ENCODE data around the gene RUNX1.

The RUNX1 gene

DNA sequence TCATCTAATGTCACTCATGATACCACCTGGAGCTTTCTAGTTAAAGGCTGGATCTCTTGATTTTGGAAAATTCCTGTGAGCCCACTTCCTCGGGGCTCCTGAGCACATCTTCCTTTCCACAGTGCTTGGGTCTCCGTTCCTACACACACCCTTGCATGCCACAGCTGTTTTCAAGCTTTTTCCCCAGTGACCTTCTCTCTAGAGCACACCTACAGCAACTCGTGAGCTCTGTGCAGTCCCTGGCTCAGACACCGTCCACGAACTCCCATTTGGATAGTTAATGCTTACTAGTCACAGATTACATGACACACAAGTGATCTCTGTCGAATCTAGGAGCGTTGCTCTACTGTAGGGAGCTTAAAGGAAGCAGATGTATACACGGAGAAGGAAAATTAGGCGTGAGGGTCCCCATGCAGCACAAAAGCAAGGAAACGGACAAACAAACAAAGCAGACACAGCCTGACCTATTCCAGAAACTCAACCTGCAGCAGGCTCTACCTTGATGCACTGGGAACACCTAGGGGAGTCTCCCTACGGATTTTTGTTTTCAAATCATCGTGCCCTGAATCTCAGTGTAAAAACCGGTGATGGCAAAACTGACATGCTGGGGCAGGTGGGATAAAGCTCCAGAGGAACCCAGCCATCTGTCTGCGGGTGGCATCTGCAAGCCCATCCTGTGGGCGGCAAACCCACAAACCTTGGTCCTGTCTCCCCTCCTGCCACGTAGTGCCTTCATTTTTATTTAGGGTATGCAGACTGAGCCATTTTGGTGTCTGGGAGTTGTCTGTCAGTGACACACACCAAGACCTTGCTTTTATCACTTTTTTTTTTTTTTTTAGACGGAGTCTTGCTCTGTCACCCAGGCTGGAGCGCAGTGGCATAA is 177.8 kb downstream of the RUNX1 start:
- no peak for DNase-seq

DNA sequence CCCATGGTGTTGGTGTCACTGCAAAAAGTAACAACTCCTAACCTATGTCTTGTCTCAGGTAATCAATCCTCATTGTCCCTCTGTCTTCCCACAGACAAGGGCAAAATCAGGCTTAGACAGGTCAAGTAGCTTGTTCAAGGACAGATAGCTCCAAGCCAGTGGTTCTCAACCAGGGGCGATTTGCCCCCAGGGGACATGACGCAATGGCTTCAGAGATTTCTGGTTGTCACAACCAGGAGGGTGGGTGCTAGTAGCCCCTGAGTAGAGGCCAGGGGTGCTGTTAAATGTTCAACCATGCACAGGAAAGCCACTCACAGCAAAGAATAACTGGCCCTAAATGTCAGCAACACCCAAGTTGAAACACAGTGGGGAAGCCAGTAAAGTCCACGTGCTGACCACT is 178.9 kb downstream of the RUNX1 start:
- no peak for DNase-seq

GRCh38 chr21:34869545-34869944 is 179.6 kb downstream of the RUNX1 start:
- DNase-seq, result no peak

GRCh38 chr21:34867785-34868184 is 181.3 kb downstream of the RUNX1 start:
- DNase-seq, result no peak

DNA sequence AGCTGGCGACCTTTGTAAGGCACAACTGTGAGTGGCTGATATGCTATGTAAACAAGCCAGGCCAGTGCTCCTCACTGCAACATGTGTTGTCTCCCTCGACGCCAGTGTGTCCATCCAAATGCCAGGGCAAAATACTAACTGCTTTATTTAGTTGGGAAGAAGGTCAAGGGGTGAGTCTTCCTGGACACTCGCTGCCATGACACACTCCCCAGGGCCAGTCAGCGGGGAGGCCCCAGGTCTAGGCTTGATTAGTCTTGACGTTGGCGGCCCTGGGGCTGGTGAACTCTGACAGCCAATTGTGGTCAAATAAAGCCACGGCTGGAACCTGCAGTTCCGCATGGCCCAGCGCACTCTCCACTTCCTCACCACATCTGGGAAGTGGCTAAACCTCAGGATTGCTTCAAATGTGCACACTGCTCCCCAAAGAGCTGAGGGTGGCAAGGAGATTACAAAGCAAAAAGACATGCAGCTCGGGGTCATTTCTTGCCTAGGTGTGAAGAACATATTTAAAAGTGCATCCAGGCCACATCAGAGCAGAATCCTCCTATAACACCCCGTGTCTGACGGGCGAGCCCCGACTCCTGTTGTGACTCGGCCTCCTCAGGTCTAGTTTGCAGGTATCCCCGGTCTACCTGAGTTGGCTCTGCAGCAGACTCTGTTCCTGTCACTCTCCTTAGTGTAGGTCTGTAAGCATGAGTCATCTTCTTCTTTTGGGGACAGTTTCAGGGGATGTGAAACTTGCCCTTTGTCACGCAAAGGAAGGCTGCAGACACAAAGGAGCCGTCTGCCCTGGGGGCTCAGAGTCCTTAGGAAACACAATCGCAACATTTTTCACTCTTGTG is 183.5 kb downstream of the RUNX1 start:
- peak; percentile 69 for DNase-seq

DNA sequence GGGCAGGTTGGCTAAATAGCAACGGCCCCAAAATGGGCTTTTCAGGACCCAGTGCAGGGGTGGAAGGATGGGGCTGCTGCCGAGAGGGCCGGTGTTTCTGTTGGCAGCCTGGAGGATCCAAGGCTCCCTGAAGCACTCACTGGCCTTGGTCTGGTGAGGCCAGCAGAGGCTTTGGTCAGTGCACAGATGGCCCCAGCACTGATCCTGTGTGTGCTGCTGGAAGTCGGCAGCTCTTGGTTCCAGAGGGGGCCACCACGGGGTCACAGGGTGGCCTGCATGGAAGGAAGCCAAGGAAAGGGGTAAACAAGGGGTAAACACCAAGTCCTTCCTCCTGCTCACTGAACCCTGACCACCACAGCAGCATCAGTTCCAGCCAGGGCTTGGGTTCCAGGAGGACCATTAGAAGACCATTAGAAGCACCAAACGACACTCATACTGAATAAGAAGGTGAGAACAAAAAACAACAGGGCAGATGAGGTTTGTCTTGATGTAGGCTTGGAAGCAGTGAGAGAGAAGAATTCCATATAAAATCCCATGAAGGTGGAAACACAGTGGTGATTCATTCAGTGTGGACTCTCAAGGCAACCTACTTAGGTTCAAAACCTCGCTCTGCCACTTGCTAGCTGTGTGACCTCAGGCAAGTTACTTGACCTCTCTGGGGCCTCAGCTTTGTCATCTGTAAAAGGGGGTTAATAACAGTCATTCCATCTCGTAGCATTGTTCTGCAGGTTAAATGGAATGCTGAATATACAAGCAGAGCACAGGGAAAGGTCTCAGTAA is 184.5 kb downstream of the RUNX1 start:
- no peak for DNase-seq

DNA sequence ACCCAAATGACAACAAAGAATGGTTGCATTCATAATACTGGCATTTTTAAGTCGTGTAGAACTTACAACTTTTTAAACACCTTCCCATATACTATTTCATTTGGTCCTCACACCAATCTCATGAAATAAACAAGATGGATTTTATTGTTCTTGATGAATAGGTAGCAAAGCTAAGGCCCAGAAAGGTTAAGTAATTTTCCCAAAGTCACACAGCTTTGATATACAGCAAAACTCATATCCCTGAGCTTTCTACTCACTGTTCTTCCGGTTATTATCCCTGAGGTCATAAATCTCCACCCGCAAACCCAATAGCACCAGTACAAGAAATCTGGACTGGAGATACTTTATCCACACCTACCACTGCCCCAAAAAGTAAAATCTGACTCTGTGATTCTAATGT is 186.2 kb downstream of the RUNX1 start:
- DNase-seq, result no peak

DNA sequence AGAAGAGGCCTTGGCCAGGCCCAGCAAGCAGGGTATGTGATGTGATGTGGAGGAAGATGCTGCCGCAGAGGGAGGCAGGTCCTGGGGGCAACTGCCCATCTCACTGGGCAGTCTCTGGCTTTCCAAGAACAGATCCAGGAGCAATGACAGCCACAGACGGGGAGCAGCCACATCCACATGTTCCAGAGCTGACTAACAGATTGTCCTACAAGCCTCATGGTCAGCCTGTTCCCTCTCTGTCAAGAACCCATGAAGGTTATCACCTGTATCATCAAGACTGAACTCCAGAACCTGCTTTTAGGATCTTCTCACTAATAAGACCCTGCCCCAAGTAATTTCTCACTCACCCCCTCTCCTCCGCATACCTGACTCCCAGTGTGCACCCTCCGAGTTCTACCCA is 187.8 kb downstream of the RUNX1 start:
- no peak for DNase-seq

DNA sequence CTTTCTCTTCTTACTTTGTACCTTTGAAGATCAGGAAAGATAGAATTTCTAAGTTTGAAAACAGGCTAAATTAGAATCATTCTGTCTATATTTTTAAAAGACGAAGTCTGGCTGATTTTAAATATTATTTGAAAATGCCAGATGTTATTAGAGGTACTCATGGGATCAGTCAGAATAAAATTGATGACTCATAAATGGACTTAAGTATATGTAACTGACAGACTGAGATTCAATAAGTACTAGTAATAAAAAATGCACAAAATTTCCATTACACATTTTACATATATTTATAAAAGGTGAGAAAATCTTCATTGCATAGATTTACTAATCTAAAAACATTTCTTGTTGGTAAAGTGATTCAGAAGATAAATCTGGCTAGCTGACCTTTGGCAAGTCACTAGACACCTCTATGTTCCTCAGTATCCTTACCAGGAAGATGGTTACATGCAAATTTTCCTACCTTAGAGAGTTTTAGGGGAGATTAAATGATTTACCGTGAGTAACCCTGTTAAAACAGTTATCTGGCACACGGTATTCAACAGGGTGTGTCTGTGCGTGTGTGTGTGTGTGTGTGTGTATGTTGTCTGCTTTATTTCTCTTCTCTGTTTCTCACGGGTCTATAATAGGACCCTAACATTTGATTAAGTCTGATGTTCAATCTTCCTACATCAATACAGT is 189.0 kb downstream of the RUNX1 start:
- no peak for DNase-seq

GRCh38 chr21:34858559-34858958 is 190.5 kb downstream of the RUNX1 start:
- DNase-seq, result no peak

- DNase-seq, result no peak
These were observed 191.2 kb downstream of the RUNX1 start for GRCh38 chr21:34857874-34858273.

- DNase-seq, result no peak
These were observed 191.9 kb downstream of the RUNX1 start for GRCh38 chr21:34857122-34857713.

- no peak for DNase-seq
These were observed 196.7 kb downstream of the RUNX1 start for GRCh38 chr21:34852448-34852847.

- no peak for DNase-seq
These were observed 198.9 kb downstream of the RUNX1 start for GRCh38 chr21:34850166-34850690.

GRCh38 chr21:34846601-34847112 is 202.4 kb downstream of the RUNX1 start:
- DNase-seq, result no peak

DNA sequence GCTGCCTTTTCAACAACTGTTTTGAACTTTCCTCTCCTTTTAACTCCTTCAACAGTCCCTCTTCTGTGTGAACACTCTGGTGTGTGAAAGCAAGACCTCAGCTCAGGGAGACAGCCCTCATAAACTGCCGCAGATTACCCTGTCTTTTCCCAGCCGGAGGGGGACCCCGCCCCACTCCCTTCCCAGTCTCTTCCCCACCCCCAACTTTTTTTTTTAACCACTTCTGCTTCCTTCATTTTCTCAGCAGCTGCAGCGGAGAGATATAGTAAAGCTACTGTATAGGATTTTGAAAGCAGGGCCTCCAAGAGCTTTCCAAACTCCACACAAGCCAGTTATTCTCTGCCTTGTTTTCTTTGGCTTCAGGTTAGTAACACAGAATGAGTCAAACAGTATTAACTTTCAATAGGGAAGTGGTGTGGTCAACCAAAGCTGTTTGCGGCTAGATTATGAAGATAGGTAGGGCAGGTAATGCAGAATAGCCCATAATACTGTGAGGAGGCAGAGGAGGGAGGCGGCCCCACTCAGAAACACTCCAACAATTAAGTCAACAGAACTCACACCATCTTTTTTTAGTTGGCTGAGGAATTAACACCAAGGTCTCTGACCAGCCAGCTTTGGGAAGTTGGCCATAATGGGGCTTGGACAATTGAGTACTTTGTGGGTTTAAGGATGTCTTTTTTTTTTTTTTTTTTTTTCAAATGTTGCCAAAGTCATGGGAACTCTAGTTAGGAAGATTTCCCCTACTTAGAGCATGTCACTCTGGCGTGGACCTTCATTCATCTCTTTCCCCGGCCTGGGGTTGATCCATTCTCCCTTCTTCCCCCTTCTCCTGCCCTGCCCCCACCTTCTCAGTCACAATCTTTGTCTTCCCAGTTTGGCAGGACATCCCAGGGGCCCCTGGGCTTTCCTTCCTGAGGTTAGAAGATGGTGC is 203.3 kb downstream of the RUNX1 start:
- no peak for DNase-seq

DNA sequence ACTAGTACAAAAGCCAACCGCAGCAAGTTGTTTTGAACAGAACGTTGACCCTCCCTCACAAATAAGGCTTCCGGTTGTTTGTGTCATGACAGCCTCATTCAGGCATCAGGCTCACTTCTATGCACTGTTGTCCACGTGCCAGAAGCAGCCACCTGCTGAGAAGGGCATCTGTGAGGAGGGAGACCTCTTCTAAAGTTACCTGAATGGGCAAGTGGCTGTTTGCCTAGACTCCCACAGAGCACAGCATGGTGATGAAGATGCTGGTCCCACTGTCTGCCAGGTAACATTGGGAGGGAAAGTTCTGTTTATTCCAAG is 204.2 kb downstream of the RUNX1 start:
- no peak for DNase-seq

DNA sequence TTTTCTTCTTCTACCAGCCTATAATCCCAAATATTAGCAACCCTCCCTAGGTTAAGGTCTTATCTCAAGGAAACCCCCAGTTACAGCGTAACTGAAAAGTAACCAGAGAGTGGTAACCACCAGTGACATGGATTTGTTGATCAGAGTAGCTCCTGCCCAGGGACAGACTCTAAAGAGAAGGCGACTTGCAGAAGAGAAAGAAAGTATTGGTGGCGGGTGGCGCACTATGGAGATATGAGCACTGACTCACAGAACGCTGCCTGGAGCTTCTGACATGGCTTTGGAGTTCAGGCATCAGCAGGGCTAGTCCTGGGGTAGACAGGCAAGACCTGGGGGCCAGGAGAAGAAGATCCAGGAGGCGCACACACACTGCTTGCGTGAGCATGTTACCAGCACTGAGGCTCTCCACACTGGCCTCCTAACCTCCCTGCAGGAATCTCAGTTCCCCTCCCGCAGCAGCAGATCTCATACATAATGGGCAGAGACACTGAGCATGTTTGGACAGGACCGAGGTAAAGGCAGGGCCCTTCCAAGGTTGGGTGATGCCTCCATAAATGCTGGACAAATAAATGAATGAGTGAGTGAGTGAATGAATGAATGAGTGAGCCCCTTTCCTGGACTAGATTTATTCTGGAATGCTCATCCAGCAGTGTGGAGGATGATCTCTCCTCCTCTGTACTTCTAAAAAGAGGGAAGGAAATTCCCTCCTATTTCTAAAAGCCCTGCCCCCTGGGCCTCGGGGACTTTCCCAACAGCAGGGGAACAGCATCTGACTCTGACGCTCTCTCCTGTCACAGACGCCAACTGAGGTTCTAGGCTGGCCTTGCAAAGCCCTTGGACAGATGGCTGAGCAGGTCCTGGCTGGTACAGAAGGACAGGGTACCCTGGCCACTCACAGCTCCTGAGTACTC is 204.8 kb downstream of the RUNX1 start:
- peak; percentile 31 for DNase-seq

- no peak for DNase-seq
These were observed 205.5 kb downstream of the RUNX1 start for GRCh38 chr21:34843562-34843961.

- DNase-seq, result no peak
These were observed 207.9 kb downstream of the RUNX1 start for GRCh38 chr21:34841154-34841553.
